Upper lobe of right lung (tissue), 1 donor: Measurements from ENCODE around the gene SUN2. TPM values are rescaled to one million over a fixed set of nuclear protein-coding genes. Genes with fewer than 3 reads are reported as not detected.

Experiments used
- ATAC-seq: fragments of 200-7000 bp; cut with Tn5 transposase; one replicate; pipeline ENCODE4 v1.9.1; 2020; ENCODE audit warnings: mild to moderate bottlenecking, moderate library complexity
- DNase-seq: peaks from one replicate; pipeline ENCODE4 v3.0.0-alpha.2; 2020
- H3K27ac ChIP-seq: fragments of 200-600 bp; one replicate; pipeline ENCODE4 v1.8.0; 2022
- H3K27me3 ChIP-seq: fragments of 200-600 bp; one replicate; pipeline ENCODE4 v1.8.0; 2022; ENCODE audit warnings: mild to moderate bottlenecking
- H3K36me3 ChIP-seq: fragments of 200-600 bp; one replicate; pipeline ENCODE4 v1.8.0; 2022
- H3K4me1 ChIP-seq: fragments of 200-600 bp; one replicate; pipeline ENCODE4 v1.8.0; 2022
- H3K4me3 ChIP-seq: fragments of 200-600 bp; one replicate; pipeline ENCODE4 v1.8.0; 2022; ENCODE audit warnings: mild to moderate bottlenecking
- H3K9me3 ChIP-seq: fragments of 200-600 bp; one replicate; pipeline ENCODE4 v1.8.0; 2022
- intact Hi-C: fragments of 100-400 bp; cut with DNase I; formaldehyde crosslinking; loops from one replicate; pipeline ENCODE4 v1.11.0; 2022
- total RNA-seq: library from RNA; stranded (reverse); fragmentation: NEBNext Ultra II Directional; extraction: Animal tissue kit (Norgen Biotek cat#: 25700); gene quantifications from one replicate; pipeline ENCODE4 v1.2.1, GENCODE V29; 2021
- TF ChIP-seq, protein P1 (sequence below): fragments of 200-600 bp; IDR thresholded peaks from one replicate; pipeline ENCODE4 v1.8.0; 2022; ENCODE audit warnings: antibody characterized with exemption
- donor health status: DM: no; HTN: yes; CAD: no; lungs with severe emphysema.

Gene SUN2
- total RNA-seq, 1 donor from 2014 or later, result 242 TPM

DNA sequence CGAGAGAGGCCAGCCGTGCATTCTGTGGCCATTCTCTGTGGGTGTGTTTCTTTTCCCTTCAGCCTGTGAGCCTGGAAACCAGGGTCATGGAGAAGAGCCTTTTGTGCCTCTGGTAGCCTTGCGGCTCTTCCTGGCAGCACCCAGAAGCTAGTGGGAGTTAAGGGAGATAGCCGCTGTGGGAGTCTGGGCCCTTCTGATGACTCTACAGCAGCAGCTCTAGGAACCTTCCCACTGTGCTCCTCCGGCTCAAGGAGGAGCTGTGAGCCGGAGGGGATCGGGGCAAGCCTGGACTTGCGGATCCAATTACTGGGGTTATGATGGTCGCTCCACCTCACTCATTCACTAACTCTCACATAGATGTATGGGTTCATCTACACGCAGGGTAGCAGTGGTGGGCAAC, 39.5 kb downstream of the SUN2 start:
- H3K36me3 ChIP-seq, result peaks cover 34% of the 10 kb centered on the region
- ATAC-seq (no peak), DNase-seq (no peak)
- intact Hi-C loops, result no loop called here
- TF ChIP-seq, protein P1, sequence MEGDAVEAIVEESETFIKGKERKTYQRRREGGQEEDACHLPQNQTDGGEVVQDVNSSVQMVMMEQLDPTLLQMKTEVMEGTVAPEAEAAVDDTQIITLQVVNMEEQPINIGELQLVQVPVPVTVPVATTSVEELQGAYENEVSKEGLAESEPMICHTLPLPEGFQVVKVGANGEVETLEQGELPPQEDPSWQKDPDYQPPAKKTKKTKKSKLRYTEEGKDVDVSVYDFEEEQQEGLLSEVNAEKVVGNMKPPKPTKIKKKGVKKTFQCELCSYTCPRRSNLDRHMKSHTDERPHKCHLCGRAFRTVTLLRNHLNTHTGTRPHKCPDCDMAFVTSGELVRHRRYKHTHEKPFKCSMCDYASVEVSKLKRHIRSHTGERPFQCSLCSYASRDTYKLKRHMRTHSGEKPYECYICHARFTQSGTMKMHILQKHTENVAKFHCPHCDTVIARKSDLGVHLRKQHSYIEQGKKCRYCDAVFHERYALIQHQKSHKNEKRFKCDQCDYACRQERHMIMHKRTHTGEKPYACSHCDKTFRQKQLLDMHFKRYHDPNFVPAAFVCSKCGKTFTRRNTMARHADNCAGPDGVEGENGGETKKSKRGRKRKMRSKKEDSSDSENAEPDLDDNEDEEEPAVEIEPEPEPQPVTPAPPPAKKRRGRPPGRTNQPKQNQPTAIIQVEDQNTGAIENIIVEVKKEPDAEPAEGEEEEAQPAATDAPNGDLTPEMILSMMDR, result no peak
- H3K4me1 ChIP-seq, result peaks cover 14% of the 10 kb centered on the region
- H3K27ac ChIP-seq, result no peak overlapping the region
- H3K27me3 ChIP-seq, result no peaks in the 10 kb centered on the region
- H3K4me3 ChIP-seq, result no peak overlapping the region
- no peaks in the 10 kb centered on the region for H3K9me3 ChIP-seq

DNA sequence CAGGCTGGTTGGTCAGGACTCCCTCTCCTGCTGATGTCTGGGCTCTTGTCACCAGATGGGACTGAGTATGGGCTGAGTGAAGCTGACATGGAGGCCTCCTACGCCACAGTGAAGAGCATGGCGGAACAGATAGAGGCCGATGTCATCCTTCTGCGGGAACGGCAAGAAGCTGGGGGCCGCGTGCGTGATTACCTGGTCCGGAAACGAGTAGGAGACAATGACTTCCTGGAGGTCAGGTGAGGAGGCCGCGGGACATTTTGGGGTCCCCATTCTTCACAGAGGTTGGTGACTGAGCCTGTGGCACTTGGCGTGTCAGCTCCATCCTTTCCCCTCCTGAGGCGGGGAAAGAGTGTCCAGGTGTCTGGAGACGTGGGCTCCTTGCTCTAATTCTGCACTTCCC, 39.9 kb downstream of the SUN2 start:
- DNase-seq (peak; percentile 57), ATAC-seq (no peak)
- TF ChIP-seq, protein P1, result no peak
- intact Hi-C loops, result no loop called here
- Histone ChIP-seq H3K4me1 (peaks cover 14% of the 10 kb centered on the region), H3K36me3 (peaks cover 31% of the 10 kb centered on the region), H3K27me3 (no peaks in the 10 kb centered on the region), H3K27ac (no peak overlapping the region), H3K9me3 (no peaks in the 10 kb centered on the region), H3K4me3 (no peak overlapping the region)

DNA sequence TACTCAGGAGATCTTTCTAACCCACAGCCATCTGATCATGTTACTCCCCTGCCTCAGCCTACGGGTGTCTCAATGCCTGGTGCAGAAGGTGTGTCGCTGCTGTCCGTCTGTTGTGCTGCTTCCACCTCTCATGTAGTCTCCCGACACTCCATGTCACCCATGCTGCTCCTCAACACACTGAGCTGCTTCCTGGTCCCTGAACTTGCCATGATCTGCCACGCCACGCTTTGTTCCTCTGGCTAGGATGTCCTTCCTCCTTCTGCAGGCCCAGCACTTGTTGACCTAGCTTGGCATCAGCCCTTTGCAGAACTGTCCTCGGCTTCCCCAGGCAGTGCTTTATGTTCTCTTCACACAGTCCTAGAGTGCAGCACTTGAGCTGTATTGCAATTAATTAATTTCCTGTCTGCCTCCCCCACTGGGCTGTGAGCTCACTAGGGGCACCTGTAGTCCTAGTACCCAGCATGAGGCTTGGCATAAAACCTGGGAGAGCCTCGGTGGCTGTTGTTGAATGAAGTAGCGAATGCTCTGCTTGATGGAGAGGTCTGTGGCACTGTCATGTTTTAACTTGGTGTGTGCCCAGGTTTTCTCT, 40.5 kb downstream of the SUN2 start:
- DNase-seq, result peak; percentile 60
- no peak overlapping the region for H3K4me3 ChIP-seq
- H3K4me1 ChIP-seq, result peaks cover 14% of the 10 kb centered on the region
- peak; percentile 62 for ATAC-seq
- intact Hi-C loops, result no loop called here
- H3K36me3 ChIP-seq, result peaks cover 31% of the 10 kb centered on the region
- H3K27ac ChIP-seq, result no peak overlapping the region
- TF ChIP-seq, protein P1, result no peak
- no peaks in the 10 kb centered on the region for H3K27me3 ChIP-seq
- H3K9me3 ChIP-seq, result no peaks in the 10 kb centered on the region

DNA sequence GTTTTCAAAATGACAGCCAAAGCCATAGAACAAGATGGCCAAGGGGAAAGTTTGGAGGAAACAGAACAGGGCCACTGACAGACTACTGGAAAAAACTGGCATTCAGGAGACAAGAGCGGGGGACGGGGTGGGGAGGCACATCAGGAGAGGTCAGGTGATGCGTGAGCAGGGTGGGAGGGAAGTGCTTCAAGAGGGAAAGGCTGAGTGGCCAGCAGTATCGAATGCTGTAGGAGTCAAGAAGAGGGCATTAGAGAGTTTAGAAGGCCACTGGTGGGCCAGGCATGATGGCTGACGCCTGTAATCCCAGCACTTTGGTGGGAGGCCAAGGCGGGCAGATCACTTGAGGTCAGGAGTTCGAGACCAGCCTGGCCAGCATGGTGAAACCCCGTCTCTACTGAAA, 41.9 kb downstream of the SUN2 start:
- H3K27me3 ChIP-seq, result no peaks in the 10 kb centered on the region
- intact Hi-C loops, result no loop called here
- H3K36me3 ChIP-seq, result peaks cover 39% of the 10 kb centered on the region
- H3K9me3 ChIP-seq, result no peaks in the 10 kb centered on the region
- peaks cover 14% of the 10 kb centered on the region for H3K4me1 ChIP-seq
- H3K4me3 ChIP-seq, result no peak overlapping the region
- H3K27ac ChIP-seq, result no peak overlapping the region
- DNase-seq, result no peak
- TF ChIP-seq, protein P1, result no peak
- ATAC-seq, result no peak

DNA sequence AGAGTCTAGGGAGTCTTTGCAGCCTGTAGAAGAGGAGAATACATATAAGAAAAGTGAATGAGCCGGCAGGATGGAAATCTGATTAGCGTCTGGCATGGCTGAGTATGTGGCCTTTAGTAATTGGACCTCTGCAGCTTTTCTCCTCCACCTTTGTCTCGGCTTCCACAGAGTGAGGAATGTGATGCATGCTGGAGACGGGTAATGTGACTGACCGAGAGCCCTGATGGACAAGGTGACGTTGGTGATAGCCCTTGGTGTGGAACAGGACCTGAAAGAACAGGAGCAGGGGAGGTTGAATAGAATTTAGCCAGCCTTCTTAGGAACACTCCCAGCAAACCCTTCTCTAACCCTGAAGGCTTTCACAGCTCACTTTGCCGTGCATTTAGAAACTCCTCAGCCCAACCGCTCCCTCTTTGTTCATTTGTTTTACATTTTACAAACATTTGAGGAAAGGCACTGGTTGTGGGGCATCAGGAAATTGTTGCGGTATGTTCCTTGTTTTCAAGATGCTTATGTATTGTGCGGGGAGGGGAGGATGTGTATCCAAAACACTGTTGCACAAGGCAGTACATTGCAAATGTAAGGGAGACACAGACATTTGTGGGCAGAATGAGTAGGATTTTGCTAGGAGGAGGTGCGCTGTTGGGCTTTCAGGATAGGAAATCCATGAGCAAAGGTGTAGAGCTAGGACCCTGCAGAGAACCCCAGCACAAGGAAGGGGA, 43.2 kb downstream of the SUN2 start:
- intact Hi-C loops, result no loop called here
- TF ChIP-seq, protein P1, result no peak
- peaks cover 27% of the 10 kb centered on the region for H3K4me1 ChIP-seq
- DNase-seq, result no peak
- H3K36me3 ChIP-seq, result peaks cover 36% of the 10 kb centered on the region
- H3K27ac ChIP-seq, result no peak overlapping the region
- H3K27me3 ChIP-seq, result no peaks in the 10 kb centered on the region
- no peaks in the 10 kb centered on the region for H3K9me3 ChIP-seq
- ATAC-seq, result no peak
- H3K4me3 ChIP-seq, result no peak overlapping the region
